ENCODE data around the gene IL23A. TPM values are rescaled to one million over a fixed set of nuclear protein-coding genes. Genes with fewer than 3 reads are reported as not detected.

Gene IL23A
- total RNA-seq, 1 donor from 2014 or later, result 0.56 TPM

- no peaks in the 10 kb centered on the region for H3K9me3 ChIP-seq
- no peak for TF ChIP-seq CTCF (IDR thresholded peaks at IDR 0.05)
- no peak overlapping the region for H3K27ac ChIP-seq
- H3K4me3 ChIP-seq, result no peak overlapping the region
- intact Hi-C loops (cut with DNase I), result no loop called here
- peaks cover 100% of the 10 kb centered on the region for H3K36me3 ChIP-seq
- no peaks in the 10 kb centered on the region for H3K27me3 ChIP-seq (ENCODE audit: low read depth)
- DNase-seq (no peak), ATAC-seq (no peak)
- no peaks in the 10 kb centered on the region for H3K4me1 ChIP-seq
Observed at GRCh38 chr12:56348776-56349175, 10.1 kb downstream of the IL23A start.

- ATAC-seq (no peak), DNase-seq (no peak)
- Histone ChIP-seq H3K36me3 (peaks cover 100% of the 10 kb centered on the region), H3K27me3 (ENCODE audit: low read depth) (no peaks in the 10 kb centered on the region), H3K4me3 (no peak overlapping the region), H3K4me1 (no peaks in the 10 kb centered on the region), H3K27ac (no peak overlapping the region), H3K9me3 (no peaks in the 10 kb centered on the region)
- TF ChIP-seq CTCF (IDR thresholded peaks at IDR 0.05), result no peak
- intact Hi-C loops (cut with DNase I), result no loop called here
Observed at GRCh38 chr12:56350662-56351061, 12.0 kb downstream of the IL23A start.

GRCh38 chr12:56351325-56351724, 12.6 kb downstream of the IL23A start:
- H3K27me3 ChIP-seq (ENCODE audit: low read depth), result no peaks in the 10 kb centered on the region
- no peak for DNase-seq
- intact Hi-C loops (cut with DNase I), result no loop called here
- H3K4me1 ChIP-seq, result no peaks in the 10 kb centered on the region
- no peak for TF ChIP-seq CTCF (IDR thresholded peaks at IDR 0.05)
- ATAC-seq, result no peak
- H3K4me3 ChIP-seq, result no peak overlapping the region
- H3K27ac ChIP-seq, result no peak overlapping the region
- no peaks in the 10 kb centered on the region for H3K9me3 ChIP-seq
- H3K36me3 ChIP-seq, result peaks cover 100% of the 10 kb centered on the region

DNA sequence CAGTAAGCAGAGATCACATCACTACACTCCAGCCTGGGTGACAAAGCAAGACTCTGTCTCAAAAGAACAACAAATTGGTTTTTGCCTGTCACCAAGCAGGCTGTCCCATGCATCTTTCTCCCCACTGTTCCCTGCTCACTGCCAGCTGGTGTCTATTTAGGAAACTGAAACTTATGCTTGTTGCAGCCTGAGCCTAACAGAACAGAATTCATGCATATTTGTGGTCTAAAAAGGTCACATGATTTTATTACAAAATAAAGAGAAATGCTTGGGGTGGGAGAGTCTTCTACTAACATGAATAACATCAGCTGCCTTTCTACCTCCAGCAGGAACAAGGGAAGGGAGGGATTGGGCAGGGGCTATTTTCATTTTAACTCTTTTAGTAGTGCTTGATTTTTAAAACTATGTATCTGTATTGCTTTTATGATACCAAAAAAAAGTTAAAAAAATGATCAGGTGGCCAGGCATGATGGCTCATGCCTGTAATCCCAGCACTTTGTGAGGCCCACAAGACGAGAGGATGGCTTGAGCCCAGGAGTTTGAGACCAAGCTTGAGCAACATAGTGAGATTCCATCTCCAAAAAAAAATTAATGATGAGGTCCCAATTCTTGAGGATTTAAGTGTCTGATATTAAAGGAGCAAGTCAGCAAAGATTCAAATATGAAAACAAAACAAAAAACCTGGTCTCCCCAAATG, 20.3 kb downstream of the IL23A start:
- no peak for ATAC-seq
- no peak for TF ChIP-seq CTCF (IDR thresholded peaks at IDR 0.05)
- Histone ChIP-seq H3K27me3 (ENCODE audit: low read depth) (no peaks in the 10 kb centered on the region), H3K27ac (peak overlapping the region; percentile 95), H3K36me3 (peaks cover 33% of the 10 kb centered on the region), H3K4me3 (peak overlapping the region; percentile 77), H3K4me1 (peaks cover 21% of the 10 kb centered on the region), H3K9me3 (no peaks in the 10 kb centered on the region)
- DNase-seq, result no peak
- intact Hi-C loops (cut with DNase I), result no loop called here

DNA sequence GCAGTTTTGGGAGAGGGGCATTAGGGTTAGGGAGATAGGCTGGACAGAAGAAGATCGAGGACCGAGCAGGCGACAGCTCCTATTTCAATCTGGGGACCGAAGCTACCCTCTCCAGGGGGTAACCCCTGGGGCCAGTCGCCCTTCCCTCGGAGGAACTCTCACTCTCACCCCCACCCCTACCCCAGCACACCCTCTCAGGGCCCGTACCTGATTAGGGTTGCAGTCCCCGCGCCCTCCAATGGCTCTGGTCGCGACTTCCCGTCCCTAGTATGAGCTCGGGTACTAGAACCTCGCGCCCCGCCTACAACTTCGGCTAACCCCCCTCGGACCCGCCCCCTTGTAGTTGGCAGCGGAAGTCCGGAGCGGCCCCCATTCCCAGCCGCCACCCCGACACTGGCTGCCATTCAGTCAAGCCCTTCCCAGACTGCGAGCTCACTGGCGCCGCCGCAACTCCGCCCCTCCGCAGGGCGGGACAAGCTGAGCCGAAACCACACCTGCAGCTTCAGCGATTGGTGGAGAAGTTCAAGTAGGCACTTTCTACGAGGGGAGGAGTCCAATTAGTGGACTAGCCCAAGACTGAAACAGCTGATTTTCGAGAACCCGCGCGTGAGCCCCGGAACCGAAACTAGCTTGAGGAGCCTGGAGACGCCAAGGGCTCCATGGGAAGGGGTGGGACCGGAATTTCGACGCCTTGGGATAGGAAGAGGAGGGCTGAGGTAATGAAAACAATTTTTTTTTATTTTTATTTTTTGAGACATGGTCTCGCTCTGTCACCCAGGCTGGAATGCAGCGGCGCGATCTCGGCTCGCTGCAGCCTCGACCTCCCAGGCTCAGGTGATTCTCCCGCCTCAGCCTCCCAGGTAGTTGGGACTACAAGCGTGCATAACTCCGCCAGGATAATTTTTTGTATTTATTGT, 21.4 kb downstream of the IL23A start, which contains the start of gene STAT2:
TSS of gene STAT2 (minus strand) at position 257 of the 917 bp plus-strand sequence. CDS start 3,536 bp downstream, outside the sequence.
- peak within 1 kb of the TSS; percentile 95 for H3K27ac ChIP-seq
- H3K4me3 ChIP-seq, result peak within 1 kb of the TSS; percentile 77
- peak; percentile 99 for ATAC-seq
- H3K4me1 ChIP-seq, result peaks cover 21% of the 10 kb centered on the region
- no peak for TF ChIP-seq CTCF (IDR thresholded peaks at IDR 0.05)
- DNase-seq, result peak; percentile 99
- intact Hi-C loops (cut with DNase I), result no loop called here
- peaks cover 22% of the 10 kb centered on the region for H3K36me3 ChIP-seq
- H3K9me3 ChIP-seq, result no peaks in the 10 kb centered on the region
- no peaks in the 10 kb centered on the region for H3K27me3 ChIP-seq (ENCODE audit: low read depth)

Measured in lower lobe of right lung (tissue), 2 donors.